ENCODE data around the gene PARP9. TPM values are rescaled to one million over a fixed set of nuclear protein-coding genes. Genes with fewer than 3 reads are reported as not detected.
"Not testable (repeated sequence)": the region's sequence is repeated elsewhere in the genome, so short reads cannot be mapped to it uniquely, and the experiment has no call there.

Gene PARP9
- total RNA-seq, 1 donor from 2014 or later: 90.4 TPM

DNA sequence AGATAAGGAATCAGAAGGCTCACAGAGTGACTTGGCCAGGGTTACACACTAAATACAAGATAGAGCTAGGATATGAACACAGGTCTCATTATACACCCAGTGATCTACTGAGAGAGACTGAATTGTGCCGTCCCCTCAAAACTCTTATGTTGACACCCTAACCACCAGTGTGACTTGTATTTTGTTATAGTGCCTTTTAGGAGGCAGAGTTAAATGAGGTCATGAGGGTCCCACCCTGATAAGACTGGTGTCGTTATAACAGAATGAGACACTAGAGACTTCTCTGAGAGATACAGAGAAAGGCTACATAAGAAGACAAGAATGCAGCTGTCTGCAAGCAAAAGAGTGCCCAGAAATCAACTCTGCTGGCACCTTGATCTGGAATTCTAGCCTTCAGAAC, 62.0 kb downstream of the PARP9 start:
- Histone ChIP-seq H3K36me3 (no peaks in the 10 kb centered on the region), H3K9me3 (no peaks in the 10 kb centered on the region), H3K4me1 (peaks cover 19% of the 10 kb centered on the region), H3K4me3 (no peak overlapping the region), H3K27ac (no peak overlapping the region), H3K27me3 (ENCODE audit: low read depth) (no peaks in the 10 kb centered on the region)
- intact Hi-C loops (cut with DNase I): no loop called here
- DNase-seq (no peak), ATAC-seq (no peak)
- TF ChIP-seq, protein P1, sequence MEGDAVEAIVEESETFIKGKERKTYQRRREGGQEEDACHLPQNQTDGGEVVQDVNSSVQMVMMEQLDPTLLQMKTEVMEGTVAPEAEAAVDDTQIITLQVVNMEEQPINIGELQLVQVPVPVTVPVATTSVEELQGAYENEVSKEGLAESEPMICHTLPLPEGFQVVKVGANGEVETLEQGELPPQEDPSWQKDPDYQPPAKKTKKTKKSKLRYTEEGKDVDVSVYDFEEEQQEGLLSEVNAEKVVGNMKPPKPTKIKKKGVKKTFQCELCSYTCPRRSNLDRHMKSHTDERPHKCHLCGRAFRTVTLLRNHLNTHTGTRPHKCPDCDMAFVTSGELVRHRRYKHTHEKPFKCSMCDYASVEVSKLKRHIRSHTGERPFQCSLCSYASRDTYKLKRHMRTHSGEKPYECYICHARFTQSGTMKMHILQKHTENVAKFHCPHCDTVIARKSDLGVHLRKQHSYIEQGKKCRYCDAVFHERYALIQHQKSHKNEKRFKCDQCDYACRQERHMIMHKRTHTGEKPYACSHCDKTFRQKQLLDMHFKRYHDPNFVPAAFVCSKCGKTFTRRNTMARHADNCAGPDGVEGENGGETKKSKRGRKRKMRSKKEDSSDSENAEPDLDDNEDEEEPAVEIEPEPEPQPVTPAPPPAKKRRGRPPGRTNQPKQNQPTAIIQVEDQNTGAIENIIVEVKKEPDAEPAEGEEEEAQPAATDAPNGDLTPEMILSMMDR (IDR thresholded peaks at IDR 0.05): no peak

DNA sequence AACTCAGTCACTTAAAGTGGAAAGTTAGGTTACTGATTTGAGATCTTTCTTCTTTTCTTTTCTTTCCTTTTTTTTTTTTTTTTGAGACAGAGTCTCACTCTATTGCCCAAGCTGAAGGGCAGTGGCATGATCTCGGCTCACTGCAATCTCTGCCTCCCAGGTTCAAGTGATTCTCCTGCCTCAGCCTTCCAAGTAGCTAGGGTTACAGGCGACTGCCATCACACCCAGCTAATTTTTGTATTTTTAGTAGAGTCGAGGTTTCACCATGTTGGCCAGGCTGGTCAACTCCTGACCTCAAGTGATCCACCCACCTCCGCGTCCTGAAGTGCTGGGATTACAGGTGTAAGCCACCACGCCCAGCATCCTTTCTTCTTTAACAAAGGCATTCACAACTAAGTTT, 63.1 kb downstream of the PARP9 start:
- H3K27ac ChIP-seq; H3K27me3 ChIP-seq (ENCODE audit: low read depth); DNase-seq; H3K4me3 ChIP-seq; H3K9me3 ChIP-seq; intact Hi-C loops (cut with DNase I); H3K36me3 ChIP-seq; ATAC-seq: not testable (repeated sequence)
- H3K4me1 ChIP-seq: peaks cover 19% of the 10 kb centered on the region

DNA sequence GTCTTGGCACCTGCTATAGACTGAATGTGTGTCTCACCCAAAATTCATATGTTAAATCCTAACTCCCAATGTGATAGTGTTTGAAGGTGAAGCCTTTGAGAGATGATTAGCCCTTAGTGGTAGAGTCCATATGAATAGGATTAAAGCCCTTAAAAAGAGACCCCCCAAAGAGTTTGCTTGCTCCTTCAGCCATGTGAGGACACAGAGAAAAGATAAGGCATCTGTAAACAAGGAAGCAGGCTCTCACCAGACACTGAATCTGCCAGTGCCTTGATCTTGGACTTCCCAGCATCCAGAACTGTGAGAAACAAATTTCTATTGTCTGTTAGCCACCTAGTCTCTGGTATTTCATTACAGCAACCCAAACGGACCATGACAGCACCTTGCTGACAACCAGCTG, 65.9 kb downstream of the PARP9 start:
- Histone ChIP-seq H3K9me3 (no peaks in the 10 kb centered on the region), H3K27ac (no peak overlapping the region), H3K27me3 (ENCODE audit: low read depth) (no peaks in the 10 kb centered on the region), H3K4me3 (no peak overlapping the region), H3K4me1 (peaks cover 19% of the 10 kb centered on the region), H3K36me3 (peaks cover 34% of the 10 kb centered on the region)
- no peak for DNase-seq
- intact Hi-C loops (cut with DNase I): no loop called here
- no peak for ATAC-seq
- TF ChIP-seq, protein P1 (IDR thresholded peaks at IDR 0.05): no peak

DNA sequence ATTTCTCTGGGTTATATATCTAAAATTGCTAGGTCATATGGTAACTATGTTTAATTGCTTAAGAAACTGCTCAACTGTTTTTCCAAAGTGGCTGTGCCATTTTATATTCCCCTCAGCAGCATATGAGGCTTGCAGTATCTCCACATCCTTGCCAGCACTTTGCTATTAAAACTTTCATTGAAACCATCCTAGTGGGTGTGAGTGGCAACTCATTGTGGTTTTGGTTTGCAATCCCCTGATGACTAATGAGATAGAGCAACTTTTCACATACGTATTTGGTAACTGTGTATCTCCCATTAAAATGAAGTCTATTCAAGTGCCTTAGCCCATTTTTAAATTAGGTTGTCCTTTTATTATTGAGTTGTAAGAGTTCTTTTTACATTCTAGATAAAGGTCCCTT, 66.7 kb downstream of the PARP9 start:
- DNase-seq: no peak
- no peak overlapping the region for H3K27ac ChIP-seq
- intact Hi-C loops (cut with DNase I): no loop called here
- TF ChIP-seq, protein P1 (IDR thresholded peaks at IDR 0.05): no peak
- peaks cover 12% of the 10 kb centered on the region for H3K4me1 ChIP-seq
- no peaks in the 10 kb centered on the region for H3K27me3 ChIP-seq (ENCODE audit: low read depth)
- peak; percentile 63 to 77 for ATAC-seq
- H3K4me3 ChIP-seq: no peak overlapping the region
- H3K36me3 ChIP-seq: peaks cover 42% of the 10 kb centered on the region
- H3K9me3 ChIP-seq: no peaks in the 10 kb centered on the region

DNA sequence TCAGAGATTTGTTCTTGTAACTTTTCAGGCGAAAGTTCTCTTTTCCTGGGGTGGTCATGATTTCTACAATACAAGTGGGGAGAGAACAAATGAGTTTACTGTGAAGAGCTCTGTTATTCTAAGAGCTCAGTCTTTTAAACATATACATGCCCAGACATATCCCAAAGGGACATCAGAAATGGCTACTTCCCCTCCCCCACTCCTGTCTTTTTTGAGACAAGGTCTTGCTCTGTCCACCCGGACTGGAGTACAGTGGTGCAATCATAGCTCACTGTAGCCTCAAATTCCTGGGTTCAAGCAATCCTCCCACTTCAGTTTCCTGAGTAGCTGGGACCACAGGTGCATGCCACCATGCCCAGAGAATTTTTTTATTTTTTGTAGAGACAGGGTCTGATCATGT, 67.6 kb downstream of the PARP9 start:
- Histone ChIP-seq H3K27ac (no peak overlapping the region), H3K36me3 (peaks cover 47% of the 10 kb centered on the region), H3K4me3 (no peak overlapping the region), H3K9me3 (no peaks in the 10 kb centered on the region), H3K27me3 (ENCODE audit: low read depth) (no peaks in the 10 kb centered on the region), H3K4me1 (peaks cover 3% of the 10 kb centered on the region)
- intact Hi-C loops (cut with DNase I): no loop called here
- TF ChIP-seq, protein P1 (IDR thresholded peaks at IDR 0.05): no peak
- DNase-seq: no peak
- ATAC-seq: no peak

DNA sequence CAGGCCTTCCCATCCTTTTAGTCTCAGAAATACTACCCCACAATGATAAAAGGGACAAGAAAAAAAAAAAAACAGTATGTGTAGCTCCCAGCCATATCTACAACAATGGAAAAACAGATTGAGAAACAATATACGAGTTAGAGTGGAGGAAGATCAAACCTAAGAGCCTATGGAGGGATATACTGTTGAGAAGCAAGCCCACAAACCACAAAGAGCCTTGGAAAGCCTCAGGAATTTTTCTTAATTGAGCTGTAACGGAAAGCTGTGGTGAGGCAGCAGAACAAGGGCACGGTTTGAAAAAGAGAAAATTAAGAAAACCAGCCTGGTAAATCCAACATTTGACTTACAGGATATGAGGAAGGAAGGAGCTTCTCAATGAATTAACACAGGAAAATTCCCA, 70.8 kb downstream of the PARP9 start:
- no peaks in the 10 kb centered on the region for H3K9me3 ChIP-seq
- TF ChIP-seq, protein P1 (IDR thresholded peaks at IDR 0.05): no peak
- no peaks in the 10 kb centered on the region for H3K27me3 ChIP-seq (ENCODE audit: low read depth)
- intact Hi-C loops (cut with DNase I): no loop called here
- H3K36me3 ChIP-seq: peaks cover 54% of the 10 kb centered on the region
- no peak for DNase-seq
- no peak overlapping the region for H3K4me3 ChIP-seq
- H3K27ac ChIP-seq: no peak overlapping the region
- H3K4me1 ChIP-seq: no peaks in the 10 kb centered on the region
- ATAC-seq: no peak
